Thoracic aorta (tissue), 2 donors: ENCODE data around the gene COPS2. TPM values are rescaled to one million over a fixed set of nuclear protein-coding genes. Genes with fewer than 3 reads are reported as not detected.

Experiments
- ATAC-seq: fragments of 150-250 bp; one replicate; pipeline ENCODE4 v1.8.0; 2017; ENCODE audit warnings: low read depth; ENCODE audit not compliant: insufficient number of reproducible peaks, low FRiP score
- DNase-seq: peaks from one replicate; pipeline ENCODE4 v3.0.0-alpha.2; 2020; ENCODE audit warnings: low spot score
- H3K27ac ChIP-seq, 2 donors: fragments of 200-600 bp; sonication (generic); 1 replicate in 1 of 2; 2 replicates in 1 of 2; pipeline ENCODE4 v1.5.1; 2016; ENCODE audit warnings: mild to moderate bottlenecking in 2 of 2, moderate library complexity in 2 of 2
- H3K27me3 ChIP-seq: fragments of 200-600 bp; sonication (generic); replicated peaks from 2 replicates; pipeline ENCODE4 v1.6.0; 2016; ENCODE audit warnings: mild to moderate bottlenecking; ENCODE audit not compliant: insufficient read depth
- H3K36me3 ChIP-seq: fragments of 200-600 bp; sonication (generic); one replicate; pipeline ENCODE4 v1.5.1; 2016
- H3K4me1 ChIP-seq, 2 donors: fragments of 200-600 bp; sonication (generic); 1 replicate in 1 of 2; 2 replicates in 1 of 2; pipeline versions ENCODE4 v1.5.1 to v1.6.0; 2016; ENCODE audit warnings: low read depth in 2 of 2, mild to moderate bottlenecking in 1 of 2; ENCODE audit not compliant: control insufficient read depth in 1 of 2
- H3K4me3 ChIP-seq: fragments of 200-600 bp; sonication (generic); 2 replicates; pipeline ENCODE4 v1.5.1; 2016; ENCODE audit warnings: mild to moderate bottlenecking
- H3K9me3 ChIP-seq: fragments of 200-600 bp; sonication (generic); 2 replicates; pipeline ENCODE4 v1.5.1; 2016
- total RNA-seq, 2 donors: library from RNA; depleted of rRNA; stranded (reverse); fragments of >200 nt; gene quantifications; one replicate each; pipeline versions ENCODE4 v1.1.0 to v1.2.3, GENCODE V29; 2016
- TF ChIP-seq, protein P1 (sequence below): fragments of 200-600 bp; sonication (generic); IDR thresholded peaks from one replicate; pipeline ENCODE4 v1.5.1; 2019; ENCODE audit warnings: antibody characterized with exemption

The COPS2 gene
- total RNA-seq, 2 donors from 2014 or later: 31.3 to 71.3 TPM

DNA sequence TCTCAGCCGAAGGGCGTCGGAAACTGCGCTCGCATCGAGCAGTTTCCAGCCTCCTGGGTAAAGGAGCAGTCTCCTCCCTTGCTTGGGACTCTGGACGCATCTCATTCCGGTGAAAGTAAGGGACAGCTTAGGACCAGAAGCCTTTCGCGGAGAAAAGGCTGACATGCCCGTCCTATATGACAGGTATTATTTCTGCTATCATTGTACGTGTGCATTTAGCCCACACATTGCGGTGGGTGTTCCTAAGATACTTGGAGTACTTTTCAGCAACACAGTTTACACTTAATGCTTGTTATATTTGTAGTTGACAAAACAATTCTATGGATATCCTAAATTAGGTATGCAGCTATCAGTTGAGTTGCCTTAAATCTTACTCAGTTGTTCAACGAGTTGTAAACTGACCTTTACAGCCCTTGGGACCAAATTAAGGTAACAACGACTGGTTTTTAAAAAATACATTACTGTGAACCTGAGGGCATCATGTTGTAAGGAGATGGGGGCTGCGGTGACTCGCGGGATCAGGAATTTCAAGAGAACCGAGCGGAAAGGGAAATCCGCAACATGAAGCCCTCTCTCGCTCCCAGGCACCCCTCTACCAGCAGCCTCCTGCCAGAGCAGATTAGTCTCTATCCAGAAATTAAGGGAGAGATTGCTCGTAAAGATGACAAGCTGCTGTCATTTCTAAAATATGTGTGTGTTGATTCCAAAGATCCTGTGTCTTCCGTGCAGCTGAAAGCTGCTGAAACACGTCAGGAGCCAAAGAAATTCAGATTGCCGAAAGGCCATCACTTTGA is 632 bp upstream of the COPS2 start:
- Histone ChIP-seq H3K27me3 (no peaks in the 10 kb centered on the region), H3K27ac (peak overlapping the region; percentile 29 to 69), H3K9me3 (no peaks in the 10 kb centered on the region), H3K4me3 (peak overlapping the region; percentile 94), H3K36me3 (no peaks in the 10 kb centered on the region), H3K4me1 (peaks cover 27 to 29% of the 10 kb centered on the region in 2 donors)
- TF ChIP-seq, protein P1, sequence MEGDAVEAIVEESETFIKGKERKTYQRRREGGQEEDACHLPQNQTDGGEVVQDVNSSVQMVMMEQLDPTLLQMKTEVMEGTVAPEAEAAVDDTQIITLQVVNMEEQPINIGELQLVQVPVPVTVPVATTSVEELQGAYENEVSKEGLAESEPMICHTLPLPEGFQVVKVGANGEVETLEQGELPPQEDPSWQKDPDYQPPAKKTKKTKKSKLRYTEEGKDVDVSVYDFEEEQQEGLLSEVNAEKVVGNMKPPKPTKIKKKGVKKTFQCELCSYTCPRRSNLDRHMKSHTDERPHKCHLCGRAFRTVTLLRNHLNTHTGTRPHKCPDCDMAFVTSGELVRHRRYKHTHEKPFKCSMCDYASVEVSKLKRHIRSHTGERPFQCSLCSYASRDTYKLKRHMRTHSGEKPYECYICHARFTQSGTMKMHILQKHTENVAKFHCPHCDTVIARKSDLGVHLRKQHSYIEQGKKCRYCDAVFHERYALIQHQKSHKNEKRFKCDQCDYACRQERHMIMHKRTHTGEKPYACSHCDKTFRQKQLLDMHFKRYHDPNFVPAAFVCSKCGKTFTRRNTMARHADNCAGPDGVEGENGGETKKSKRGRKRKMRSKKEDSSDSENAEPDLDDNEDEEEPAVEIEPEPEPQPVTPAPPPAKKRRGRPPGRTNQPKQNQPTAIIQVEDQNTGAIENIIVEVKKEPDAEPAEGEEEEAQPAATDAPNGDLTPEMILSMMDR: no peak
- DNase-seq: no peak
- no peak for ATAC-seq

DNA sequence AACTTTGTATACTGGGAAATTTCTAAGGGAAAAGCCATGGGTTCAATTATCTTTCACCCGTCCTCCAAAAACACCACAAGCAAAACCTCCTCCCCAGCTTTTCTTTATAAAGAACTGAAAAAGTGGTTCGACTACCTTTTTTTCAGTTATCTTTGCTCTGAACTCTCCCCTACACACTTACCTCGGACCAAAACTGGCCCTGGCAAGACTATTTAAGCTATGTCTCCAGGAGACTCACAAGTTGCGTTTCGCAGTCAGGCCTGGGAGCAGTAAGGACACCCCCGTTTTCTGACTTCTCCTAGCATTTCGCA is 645 bp downstream of the COPS2 start:
- H3K27me3 ChIP-seq: no peaks in the 10 kb centered on the region
- TF ChIP-seq, protein P1: no peak
- peak overlapping the region; percentile 78 to 80 for H3K27ac ChIP-seq
- DNase-seq (no peak), ATAC-seq (no peak)
- no peaks in the 10 kb centered on the region for H3K9me3 ChIP-seq
- peaks cover 31 to 33% of the 10 kb centered on the region in 2 donors for H3K4me1 ChIP-seq
- no peaks in the 10 kb centered on the region for H3K36me3 ChIP-seq
- peak overlapping the region; percentile 94 for H3K4me3 ChIP-seq

DNA sequence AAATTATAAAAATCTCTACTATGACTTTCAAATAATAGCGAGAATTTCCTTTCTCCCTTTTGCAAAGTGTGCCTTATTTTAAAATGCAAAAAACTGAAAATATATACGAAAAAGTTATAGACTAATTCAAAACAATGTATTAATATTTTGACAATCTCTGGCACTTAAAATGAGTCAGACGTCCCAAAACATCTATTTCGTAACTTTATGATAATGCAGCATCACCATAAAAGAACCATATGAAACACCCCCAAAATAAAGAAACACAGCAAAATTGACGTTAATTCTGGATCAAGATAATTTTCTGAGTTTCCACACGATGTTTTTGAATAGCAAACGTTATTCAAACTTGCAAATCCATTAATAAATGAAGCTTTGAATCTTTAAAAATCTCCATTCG is 1.0 kb downstream of the COPS2 start:
- TF ChIP-seq, protein P1: no peak
- H3K27me3 ChIP-seq: no peaks in the 10 kb centered on the region
- H3K27ac ChIP-seq: peak overlapping the region in 1 of 2 donors; percentile 78
- H3K9me3 ChIP-seq: no peaks in the 10 kb centered on the region
- ATAC-seq (no peak), DNase-seq (no peak)
- H3K4me1 ChIP-seq: peaks cover 33 to 35% of the 10 kb centered on the region in 2 donors
- H3K36me3 ChIP-seq: no peaks in the 10 kb centered on the region
- H3K4me3 ChIP-seq: peak overlapping the region; percentile 94

DNA sequence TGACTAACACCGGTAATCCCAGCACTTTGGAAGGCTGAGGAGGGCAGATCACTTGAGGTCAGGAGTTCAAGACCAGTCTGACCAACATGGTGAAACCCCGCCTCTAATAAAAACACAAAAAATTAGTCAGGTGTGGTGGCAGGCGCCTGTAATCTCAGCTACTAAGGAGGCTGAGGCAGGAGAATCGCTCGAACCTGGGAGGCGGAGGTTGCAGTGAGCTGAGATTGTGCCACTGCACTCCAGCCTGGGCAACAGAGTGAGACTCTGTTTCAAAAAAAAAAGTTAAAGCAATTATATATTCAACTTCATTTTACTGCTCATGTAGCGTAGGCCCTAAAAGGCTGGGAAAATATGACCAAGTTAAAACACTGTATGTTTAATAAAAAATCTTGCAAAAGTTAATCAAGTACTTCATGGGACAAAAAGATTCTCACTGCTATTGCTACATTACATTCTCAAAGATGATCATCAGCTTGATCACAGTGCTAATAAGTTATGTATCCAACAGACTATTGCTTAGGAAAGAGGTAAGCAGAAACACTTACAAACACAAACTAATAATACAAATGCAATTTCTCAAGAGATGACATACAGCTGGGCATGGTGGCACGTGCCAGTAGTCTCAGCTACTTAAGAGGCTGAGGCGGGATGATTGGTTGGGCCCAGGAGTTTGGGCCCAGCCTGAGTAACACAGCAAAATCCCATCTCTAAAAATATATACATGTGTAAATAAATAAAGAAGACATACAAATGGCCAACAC is 2.7 kb downstream of the COPS2 start:
- DNase-seq: no peak
- ATAC-seq: no peak
- no peak overlapping the region for H3K27ac ChIP-seq
- H3K4me3 ChIP-seq: no peak overlapping the region
- no peaks in the 10 kb centered on the region for H3K27me3 ChIP-seq
- no peaks in the 10 kb centered on the region for H3K9me3 ChIP-seq
- H3K4me1 ChIP-seq: peaks cover 36 to 51% of the 10 kb centered on the region in 2 donors
- TF ChIP-seq, protein P1: no peak
- no peaks in the 10 kb centered on the region for H3K36me3 ChIP-seq

DNA sequence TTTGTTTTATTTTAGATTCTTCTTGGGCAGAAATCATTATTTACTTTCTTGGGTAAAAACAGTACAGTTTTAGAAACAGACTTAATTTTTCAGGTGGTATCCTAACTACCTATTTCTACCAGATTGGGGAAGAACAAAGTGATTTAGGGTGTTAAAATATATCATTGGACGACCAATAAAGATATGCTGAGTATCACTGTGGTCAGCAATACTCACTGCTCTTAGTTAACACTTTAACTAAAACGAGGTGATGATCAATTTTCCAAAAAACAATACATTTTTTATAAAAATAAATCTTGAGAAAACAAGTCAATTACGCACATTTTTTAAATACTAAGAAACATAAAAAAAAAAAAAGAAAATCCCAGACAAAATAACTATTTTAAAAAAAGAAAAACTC is 3.6 kb downstream of the COPS2 start:
- H3K36me3 ChIP-seq: no peaks in the 10 kb centered on the region
- TF ChIP-seq, protein P1: no peak
- no peaks in the 10 kb centered on the region for H3K9me3 ChIP-seq
- H3K4me3 ChIP-seq: no peak overlapping the region
- DNase-seq: no peak
- H3K4me1 ChIP-seq: peaks cover 28 to 55% of the 10 kb centered on the region in 2 donors
- H3K27me3 ChIP-seq: no peaks in the 10 kb centered on the region
- no peak for ATAC-seq
- no peak overlapping the region for H3K27ac ChIP-seq
